Measurements from ENCODE around the gene SLC7A1. TPM values are rescaled to one million over a fixed set of nuclear protein-coding genes. Genes with fewer than 3 reads are reported as not detected.

SLC7A1 gene
- total and polyA plus RNA-seq, 10 donors, result 2.2 to 53.8 (median 20.6) TPM

DNA sequence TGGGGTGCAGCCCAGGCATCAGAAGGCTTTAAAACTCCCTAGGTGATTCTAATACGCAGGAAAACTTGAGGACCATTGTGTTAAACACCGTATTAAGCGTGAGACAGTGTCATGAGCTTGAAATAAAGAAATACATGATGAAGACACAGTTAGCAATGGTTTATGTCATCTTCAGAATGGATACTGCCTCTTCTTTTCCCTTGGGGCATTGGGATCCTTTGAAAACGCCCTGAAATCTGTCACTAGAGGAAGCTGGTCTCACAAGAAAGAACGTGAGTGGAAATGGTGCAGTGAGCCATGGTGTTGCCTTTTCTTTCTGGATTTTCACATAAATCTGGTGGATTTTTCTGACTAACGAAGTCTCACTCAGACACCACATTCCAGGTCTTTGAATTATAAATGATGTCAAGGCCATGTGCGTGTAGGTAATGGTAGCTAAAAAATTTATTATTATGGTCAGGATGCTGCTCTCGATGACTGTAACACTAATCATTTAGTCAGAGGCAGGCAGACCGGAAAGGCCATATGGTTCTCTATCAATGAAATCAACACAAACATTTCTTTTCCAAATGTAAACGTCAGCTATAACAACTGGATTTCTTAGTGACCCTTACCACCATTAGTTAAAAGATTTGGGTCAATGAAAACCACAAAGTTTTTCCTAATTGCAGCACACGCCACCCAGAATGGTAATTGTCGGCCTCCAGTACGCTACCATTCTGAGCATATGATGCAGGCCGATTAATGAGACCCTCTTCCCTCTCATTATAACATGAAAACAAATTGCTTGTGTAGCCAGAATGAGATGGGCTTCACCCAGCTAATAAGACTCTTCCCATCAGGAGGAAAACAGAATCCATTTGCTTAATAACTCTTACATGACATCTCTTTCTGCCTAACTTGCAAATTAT lies 105.6 kb downstream of the SLC7A1 start:
- H3K36me3 ChIP-seq, result no peaks in the 10 kb centered on the region
- intact Hi-C loops (cut with DNase I; ENCODE audit: low total_unique reads), result no loop called here
- no peak overlapping the region for H3K4me3 ChIP-seq
- H3K4me1 ChIP-seq, result peaks cover 0 to 7% (median 0%) of the 10 kb centered on the region in 6 donors
- DNase-seq, result no peak
- H3K27ac ChIP-seq, result no peak overlapping the region
- H3K27me3 ChIP-seq (replicated peaks in 1 of 7), result peaks cover 0 to 9% (median 0%) of the 10 kb centered on the region in 7 donors
- no peaks in the 10 kb centered on the region for H3K9me3 ChIP-seq
- WGBS, 5 donors, result 77 to 88% (median 84%) methylated on average over 14 of the region's 14 CpGs
- TF ChIP-seq CTCF (IDR thresholded peaks at IDR 0.05 in 8 of 11, conservative IDR thresholded peaks at IDR 0.05 in 3 of 11), result no peak
- TF ChIP-seq POLR2AphosphoS5 (IDR thresholded peaks at IDR 0.05), result no peak
- TF ChIP-seq POLR2A (IDR thresholded peaks at IDR 0.05), result no peak

GRCh38 chr13:29487466-29488454 lies 107.7 kb downstream of the SLC7A1 start:
- peak; percentile 47 for DNase-seq
- peaks cover 0 to 9% (median 0%) of the 10 kb centered on the region in 7 donors for H3K27me3 ChIP-seq (replicated peaks in 1 of 7)
- H3K36me3 ChIP-seq, result no peaks in the 10 kb centered on the region
- H3K9me3 ChIP-seq, result no peaks in the 10 kb centered on the region
- intact Hi-C loops (cut with DNase I; ENCODE audit: low total_unique reads), result no loop called here
- whole genome bisulfite sequencing, 5 donors, result 81 to 89% (median 88%) methylated on average over 22 of the region's 22 CpGs
- no peak overlapping the region for H3K27ac ChIP-seq
- peaks cover 0 to 5% (median 0%) of the 10 kb centered on the region in 6 donors for H3K4me1 ChIP-seq
- no peak for TF ChIP-seq CTCF (IDR thresholded peaks at IDR 0.05 in 8 of 11, conservative IDR thresholded peaks at IDR 0.05 in 3 of 11)
- TF ChIP-seq POLR2AphosphoS5 (IDR thresholded peaks at IDR 0.05), result no peak
- TF ChIP-seq POLR2A (IDR thresholded peaks at IDR 0.05), result no peak
- H3K4me3 ChIP-seq, result no peak overlapping the region

- Histone ChIP-seq H3K4me3 (no peak overlapping the region), H3K36me3 (no peaks in the 10 kb centered on the region), H3K27ac (no peak overlapping the region), H3K9me3 (no peaks in the 10 kb centered on the region), H3K4me1 (peaks cover 0 to 5% (median 0%) of the 10 kb centered on the region in 6 donors), H3K27me3 (replicated peaks in 1 of 7) (peaks cover 0 to 9% (median 0%) of the 10 kb centered on the region in 7 donors)
- no peak for DNase-seq
- intact Hi-C loops (cut with DNase I; ENCODE audit: low total_unique reads), result no loop called here
- WGBS, 5 donors, result 56 to 71% (median 57%) methylated on average over 3 of the region's 3 CpGs
- no peak for TF ChIP-seq POLR2A (IDR thresholded peaks at IDR 0.05)
- TF ChIP-seq POLR2AphosphoS5 (IDR thresholded peaks at IDR 0.05), result no peak
- TF ChIP-seq CTCF (IDR thresholded peaks at IDR 0.05 in 8 of 11, conservative IDR thresholded peaks at IDR 0.05 in 3 of 11), result no peak
Observed at GRCh38 chr13:29486551-29486950, 108.9 kb downstream of the SLC7A1 start.

All from spleen (tissue), 11 donors.